NB4 (cell line): Measurements from ENCODE around the gene SLC2A9.

ENCODE experiments used
- MYC ChIP-seq: IDR thresholded peaks from 2 replicates; pipeline ENCODE4 v1.6.1; 2011; ENCODE audit warnings: low read depth, low read length
- TF ChIP-seq, protein P1 (sequence below): IDR thresholded peaks from one replicate; pipeline ENCODE4 v1.5.1; 2012; ENCODE audit warnings: low read depth, low read length

DNA sequence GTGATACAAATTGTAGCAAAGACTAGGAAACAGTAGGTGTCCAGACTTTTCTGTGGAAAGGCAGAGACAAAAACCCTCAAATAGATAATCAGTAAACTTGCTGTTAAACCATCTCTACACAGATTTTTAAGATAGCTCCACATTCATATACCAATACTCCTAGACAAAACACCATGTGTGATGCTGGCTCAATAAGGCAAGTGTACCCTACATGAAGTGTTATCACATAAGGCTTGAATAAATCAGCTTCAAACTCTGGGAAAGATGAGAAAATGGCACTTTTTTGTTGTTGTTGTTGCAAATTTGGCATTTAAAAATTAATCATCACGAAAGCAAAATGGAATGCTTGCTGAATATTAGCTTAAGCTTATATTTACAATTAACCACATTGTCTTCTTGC lies 194.7 kb downstream of the SLC2A9 start:
- TF ChIP-seq, protein P1, sequence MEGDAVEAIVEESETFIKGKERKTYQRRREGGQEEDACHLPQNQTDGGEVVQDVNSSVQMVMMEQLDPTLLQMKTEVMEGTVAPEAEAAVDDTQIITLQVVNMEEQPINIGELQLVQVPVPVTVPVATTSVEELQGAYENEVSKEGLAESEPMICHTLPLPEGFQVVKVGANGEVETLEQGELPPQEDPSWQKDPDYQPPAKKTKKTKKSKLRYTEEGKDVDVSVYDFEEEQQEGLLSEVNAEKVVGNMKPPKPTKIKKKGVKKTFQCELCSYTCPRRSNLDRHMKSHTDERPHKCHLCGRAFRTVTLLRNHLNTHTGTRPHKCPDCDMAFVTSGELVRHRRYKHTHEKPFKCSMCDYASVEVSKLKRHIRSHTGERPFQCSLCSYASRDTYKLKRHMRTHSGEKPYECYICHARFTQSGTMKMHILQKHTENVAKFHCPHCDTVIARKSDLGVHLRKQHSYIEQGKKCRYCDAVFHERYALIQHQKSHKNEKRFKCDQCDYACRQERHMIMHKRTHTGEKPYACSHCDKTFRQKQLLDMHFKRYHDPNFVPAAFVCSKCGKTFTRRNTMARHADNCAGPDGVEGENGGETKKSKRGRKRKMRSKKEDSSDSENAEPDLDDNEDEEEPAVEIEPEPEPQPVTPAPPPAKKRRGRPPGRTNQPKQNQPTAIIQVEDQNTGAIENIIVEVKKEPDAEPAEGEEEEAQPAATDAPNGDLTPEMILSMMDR, result no peak
- no peak for TF ChIP-seq MYC
